Left ventricle myocardium inferior (tissue), 1 donor: Measurements from ENCODE around the gene STMN1. TPM values are rescaled to one million over a fixed set of nuclear protein-coding genes. Genes with fewer than 3 reads are reported as not detected.

Source experiments
- DNase-seq: peaks from one replicate; pipeline ENCODE4 v3.0.0-alpha.2; 2020
- H3K27ac ChIP-seq: fragments of 200-600 bp; replicated peaks from 2 replicates; pipeline ENCODE4 v1.8.0; 2021
- H3K27me3 ChIP-seq: fragments of 200-600 bp; 2 replicates; pipeline ENCODE4 v1.8.0; 2021; ENCODE audit warnings: low read depth
- H3K36me3 ChIP-seq: fragments of 200-600 bp; 2 replicates; pipeline ENCODE4 v1.8.0; 2021
- H3K4me1 ChIP-seq: fragments of 200-600 bp; 2 replicates; pipeline ENCODE4 v1.8.0; 2021
- H3K4me3 ChIP-seq: fragments of 200-600 bp; 2 replicates; pipeline ENCODE4 v1.8.0; 2021; ENCODE audit warnings: mild to moderate bottlenecking, moderate library complexity
- H3K9me3 ChIP-seq: fragments of 200-600 bp; replicated peaks from 2 replicates; pipeline ENCODE4 v1.8.0; 2021
- intact Hi-C: fragments of 100-400 bp; cut with micrococcal nuclease; formaldehyde crosslinking; loops from one replicate; pipeline ENCODE4 v1.11.0; 2022
- total RNA-seq: library from RNA; stranded (reverse); fragmentation: NEBNext Ultra II Directional; extraction: Animal tissue kit (Norgen Biotek cat#: 25700); gene quantifications from one replicate; pipeline ENCODE4 v1.2.1, GENCODE V29; 2021
- TF ChIP-seq, protein P1 (sequence below): fragments of 200-600 bp; IDR thresholded peaks from 2 replicates; pipeline ENCODE4 v1.8.0; 2021; ENCODE audit warnings: antibody characterized with exemption, mild to moderate bottlenecking, borderline replicate concordance
- donor health status: DM: no; HTN: yes; CAD: no; lungs with severe emphysema.

Gene STMN1
- total RNA-seq, 1 donor from 2014 or later = 47.1 TPM

DNA sequence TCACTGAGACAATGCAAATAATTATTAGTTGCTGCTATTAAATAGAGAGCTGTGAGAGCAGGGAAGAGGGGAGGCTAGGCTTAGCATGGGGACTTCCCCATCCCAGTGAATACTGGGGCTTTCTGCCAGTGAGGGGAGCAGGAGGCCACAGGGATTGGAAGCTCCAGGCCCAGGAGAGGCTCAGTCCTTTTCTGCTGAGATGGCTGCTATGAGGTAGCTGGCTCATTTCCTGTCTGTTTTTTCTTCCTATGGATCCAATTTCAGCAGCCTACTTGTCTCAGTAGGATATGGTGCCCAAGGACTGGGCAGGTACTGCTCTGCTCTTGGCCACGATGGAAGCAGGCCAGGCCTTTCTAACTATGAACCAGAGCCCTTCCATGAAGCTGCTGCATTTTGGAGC is 10.0 kb downstream of the STMN1 start:
- Histone ChIP-seq H3K27me3 (no peaks in the 10 kb centered on the region), H3K27ac (no peak overlapping the region), H3K4me1 (peaks cover 10% of the 10 kb centered on the region), H3K36me3 (peaks cover 10% of the 10 kb centered on the region), H3K9me3 (no peaks in the 10 kb centered on the region), H3K4me3 (no peak overlapping the region)
- TF ChIP-seq, protein P1, sequence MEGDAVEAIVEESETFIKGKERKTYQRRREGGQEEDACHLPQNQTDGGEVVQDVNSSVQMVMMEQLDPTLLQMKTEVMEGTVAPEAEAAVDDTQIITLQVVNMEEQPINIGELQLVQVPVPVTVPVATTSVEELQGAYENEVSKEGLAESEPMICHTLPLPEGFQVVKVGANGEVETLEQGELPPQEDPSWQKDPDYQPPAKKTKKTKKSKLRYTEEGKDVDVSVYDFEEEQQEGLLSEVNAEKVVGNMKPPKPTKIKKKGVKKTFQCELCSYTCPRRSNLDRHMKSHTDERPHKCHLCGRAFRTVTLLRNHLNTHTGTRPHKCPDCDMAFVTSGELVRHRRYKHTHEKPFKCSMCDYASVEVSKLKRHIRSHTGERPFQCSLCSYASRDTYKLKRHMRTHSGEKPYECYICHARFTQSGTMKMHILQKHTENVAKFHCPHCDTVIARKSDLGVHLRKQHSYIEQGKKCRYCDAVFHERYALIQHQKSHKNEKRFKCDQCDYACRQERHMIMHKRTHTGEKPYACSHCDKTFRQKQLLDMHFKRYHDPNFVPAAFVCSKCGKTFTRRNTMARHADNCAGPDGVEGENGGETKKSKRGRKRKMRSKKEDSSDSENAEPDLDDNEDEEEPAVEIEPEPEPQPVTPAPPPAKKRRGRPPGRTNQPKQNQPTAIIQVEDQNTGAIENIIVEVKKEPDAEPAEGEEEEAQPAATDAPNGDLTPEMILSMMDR = no peak
- intact Hi-C loops = no loop called here
- DNase-seq = no peak

DNA sequence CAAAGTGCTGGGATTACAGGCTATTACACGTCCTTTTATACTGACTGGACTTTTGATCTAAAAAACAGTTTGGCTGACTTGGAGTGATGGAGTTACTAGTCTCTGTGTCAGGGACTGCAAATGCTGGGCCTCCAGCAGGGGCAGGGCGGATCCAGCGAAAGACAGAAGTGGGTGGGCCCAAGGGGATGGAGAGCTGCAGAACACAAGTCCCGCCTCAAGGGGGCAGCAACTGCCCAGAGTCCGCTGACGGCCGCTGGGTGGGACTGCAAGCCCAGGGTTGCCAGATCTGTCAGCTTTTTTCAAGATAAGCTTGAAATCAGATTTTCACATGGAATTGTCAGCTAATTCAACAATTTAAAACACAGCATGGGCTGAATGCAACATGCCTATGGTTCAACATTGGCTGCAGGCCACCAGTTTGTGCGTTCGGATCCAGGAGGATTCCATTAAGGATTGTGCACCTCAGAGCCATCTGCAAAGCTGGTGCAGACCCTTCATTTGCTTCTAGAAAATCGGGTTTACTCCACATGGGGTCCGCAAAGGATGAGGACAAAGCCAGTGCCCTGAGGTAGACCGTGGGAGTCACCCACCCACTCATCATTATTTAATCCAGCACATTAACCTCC is 10.7 kb downstream of the STMN1 start:
- H3K4me3 ChIP-seq = no peak overlapping the region

GRCh38 chr1:25893116-25893515 is 13.1 kb downstream of the STMN1 start:
- Histone ChIP-seq H3K4me1 (peaks cover 10% of the 10 kb centered on the region), H3K36me3 (no peaks in the 10 kb centered on the region), H3K9me3 (no peaks in the 10 kb centered on the region), H3K27ac (no peak overlapping the region), H3K4me3 (no peak overlapping the region), H3K27me3 (no peaks in the 10 kb centered on the region)
- TF ChIP-seq, protein P1 = no peak
- DNase-seq = no peak
- intact Hi-C loops = no loop called here

More for the DNA sequence above, 10.7 kb downstream of the STMN1 start:
- Histone ChIP-seq H3K4me1 (peaks cover 10% of the 10 kb centered on the region), H3K9me3 (no peaks in the 10 kb centered on the region), H3K36me3 (peaks cover 8% of the 10 kb centered on the region), H3K27ac (no peak overlapping the region), H3K27me3 (no peaks in the 10 kb centered on the region)
- TF ChIP-seq, protein P1 = peak; percentile 100
- DNase-seq = peak; percentile 88
- intact Hi-C loops = loop anchor here (1.0 kb wide), 1 partner anchor 103 kb away; the partner anchor contains the start of gene PAFAH2

DNA sequence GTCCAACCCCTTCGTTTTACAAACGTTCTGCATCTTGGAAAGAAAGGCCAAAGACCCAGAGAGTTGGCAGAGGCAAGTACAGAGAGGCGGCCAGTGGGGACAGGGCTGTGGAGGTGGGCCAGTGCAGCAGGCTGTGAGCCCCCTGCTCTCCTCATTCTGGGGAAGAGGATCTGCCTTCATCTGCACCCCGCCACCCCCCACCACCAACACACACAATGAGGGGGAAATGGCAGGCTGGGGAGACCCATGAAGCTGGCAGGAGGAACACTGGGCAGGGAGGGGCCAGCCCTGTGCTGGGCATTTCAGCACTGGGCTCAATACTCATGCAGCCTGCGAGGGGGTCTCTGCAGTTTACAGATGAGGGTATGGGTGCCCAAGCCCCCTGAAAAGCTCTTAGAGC is 14.6 kb downstream of the STMN1 start:
- H3K4me3 ChIP-seq = no peak overlapping the region

DNA sequence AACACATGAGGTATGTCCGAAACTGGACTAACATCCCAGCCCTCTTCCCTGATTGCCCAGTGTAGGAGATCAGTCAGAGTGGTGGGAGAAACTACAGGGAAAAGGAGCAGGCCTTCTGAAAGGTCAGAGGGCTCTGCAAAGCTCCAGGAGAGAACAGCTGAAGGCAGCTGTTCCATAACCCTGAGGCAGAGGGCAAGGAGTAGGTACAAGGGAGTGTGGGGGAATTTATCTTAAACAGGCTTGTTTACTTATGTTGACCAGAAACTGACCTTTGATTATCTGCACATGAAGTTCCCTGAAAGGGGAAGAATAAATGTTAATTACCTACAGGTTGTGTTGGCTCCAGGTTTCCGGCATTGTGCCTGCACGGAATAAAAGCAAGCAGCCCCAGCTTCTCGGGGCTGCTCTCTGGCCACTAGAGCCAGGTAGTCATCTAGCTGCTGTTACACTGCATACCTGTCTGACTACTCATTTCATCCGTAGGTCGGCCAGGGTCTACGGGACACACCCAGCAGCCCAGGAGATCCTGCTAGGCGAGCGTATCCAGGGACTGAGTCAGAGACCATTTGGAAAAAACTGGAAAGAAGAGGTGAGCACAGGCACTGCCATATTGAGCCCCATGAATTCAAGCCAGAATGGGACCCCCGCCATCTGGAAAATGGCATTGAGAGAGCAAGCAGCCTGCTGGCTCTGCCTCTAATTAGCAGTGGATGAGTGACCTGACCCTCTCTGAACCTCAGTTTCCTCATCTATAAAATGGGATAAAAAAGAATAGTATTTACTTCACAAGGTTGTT is 15.8 kb downstream of the STMN1 start:
- Histone ChIP-seq H3K27ac (no peak overlapping the region), H3K4me1 (peaks cover 4% of the 10 kb centered on the region), H3K27me3 (no peaks in the 10 kb centered on the region), H3K9me3 (no peaks in the 10 kb centered on the region), H3K36me3 (no peaks in the 10 kb centered on the region), H3K4me3 (no peak overlapping the region)
- intact Hi-C loops = no loop called here
- TF ChIP-seq, protein P1 = no peak
- DNase-seq = no peak

More for the DNA sequence above, 14.6 kb downstream of the STMN1 start:
- H3K27ac ChIP-seq = no peak overlapping the region
- intact Hi-C loops = no loop called here
- H3K4me1 ChIP-seq = peaks cover 10% of the 10 kb centered on the region
- H3K9me3 ChIP-seq = no peaks in the 10 kb centered on the region
- DNase-seq = no peak
- H3K27me3 ChIP-seq = no peaks in the 10 kb centered on the region
- TF ChIP-seq, protein P1 = no peak
- H3K36me3 ChIP-seq = no peaks in the 10 kb centered on the region
